Panc1 (cell line): Measurements from ENCODE around the gene ZCCHC3.

Source experiments
- POLR2AphosphoS5 ChIP-seq: IDR thresholded peaks from 2 replicates; pipeline ENCODE4 v1.6.1; 2012; ENCODE audit warnings: mild to moderate bottlenecking, low read depth, low read length, moderate library complexity
- SIN3A ChIP-seq: IDR thresholded peaks from 2 replicates; pipeline ENCODE4 v1.6.1; 2012; ENCODE audit warnings: low read depth, mild to moderate bottlenecking, low read length, moderate library complexity, borderline replicate concordance; ENCODE audit not compliant: insufficient read depth
- TCF7L2 ChIP-seq: IDR thresholded peaks from 2 replicates; pipeline ENCODE4 v1.6.1; 2011; ENCODE audit warnings: mild to moderate bottlenecking, low read depth, low read length, inconsistent platforms
- TF ChIP-seq, protein P1 (sequence below): fragments of 450-650 bp; IDR thresholded peaks from 2 replicates; pipeline ENCODE4 v1.5.1; 2017; ENCODE audit warnings: mild to moderate bottlenecking
- TF ChIP-seq, protein P2 (sequence below), 2 experiments: IDR thresholded peaks; 2 replicates each; pipeline ENCODE4 v1.6.1; 2011 to 2012; ENCODE audit warnings: low read depth in 2 of 2, control low read depth in 1 of 2, low read length in 1 of 2, mild to moderate bottlenecking in 1 of 2, moderate library complexity in 1 of 2; ENCODE audit not compliant: insufficient read depth in 1 of 2

DNA sequence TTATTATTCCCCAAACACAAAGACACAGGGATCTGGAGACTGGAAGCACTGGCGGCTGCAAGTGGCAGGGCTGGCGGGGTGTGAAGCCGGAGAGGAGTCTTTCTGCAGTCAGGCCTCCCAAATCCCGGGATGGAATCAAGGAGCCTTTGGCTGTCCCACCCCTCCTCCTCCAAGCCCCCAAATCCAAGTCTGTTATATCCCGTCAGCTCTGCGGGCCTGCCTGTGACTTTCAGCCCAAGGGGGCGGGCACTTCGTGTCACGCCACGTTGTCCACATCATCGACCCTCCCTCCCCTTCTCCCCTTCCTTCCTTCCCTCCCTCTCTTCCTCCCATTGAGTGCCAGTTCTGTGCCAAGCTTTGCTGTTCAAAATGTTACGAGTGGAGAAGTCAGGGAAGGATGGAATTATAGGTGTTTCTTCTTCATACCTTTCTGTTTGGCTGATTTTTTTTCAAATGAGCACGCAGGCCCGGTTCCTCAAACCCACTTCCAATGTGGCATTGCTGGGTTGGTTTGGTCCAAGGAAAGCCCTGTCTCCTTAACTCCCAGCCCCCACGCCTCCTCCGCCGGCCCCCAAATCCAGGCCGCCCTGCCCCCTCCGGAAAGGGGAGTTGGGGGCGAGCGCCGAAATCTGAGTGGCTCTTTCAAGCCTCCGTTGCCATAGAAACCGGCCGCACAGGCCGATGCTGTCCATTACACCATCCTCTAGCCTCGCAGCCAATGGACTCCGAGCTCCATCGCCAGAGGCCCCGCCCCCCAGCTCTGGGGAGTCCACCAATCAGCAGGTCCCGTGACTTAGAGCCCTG, 12.7 kb downstream of the ZCCHC3 start:
- TF ChIP-seq, protein P1, sequence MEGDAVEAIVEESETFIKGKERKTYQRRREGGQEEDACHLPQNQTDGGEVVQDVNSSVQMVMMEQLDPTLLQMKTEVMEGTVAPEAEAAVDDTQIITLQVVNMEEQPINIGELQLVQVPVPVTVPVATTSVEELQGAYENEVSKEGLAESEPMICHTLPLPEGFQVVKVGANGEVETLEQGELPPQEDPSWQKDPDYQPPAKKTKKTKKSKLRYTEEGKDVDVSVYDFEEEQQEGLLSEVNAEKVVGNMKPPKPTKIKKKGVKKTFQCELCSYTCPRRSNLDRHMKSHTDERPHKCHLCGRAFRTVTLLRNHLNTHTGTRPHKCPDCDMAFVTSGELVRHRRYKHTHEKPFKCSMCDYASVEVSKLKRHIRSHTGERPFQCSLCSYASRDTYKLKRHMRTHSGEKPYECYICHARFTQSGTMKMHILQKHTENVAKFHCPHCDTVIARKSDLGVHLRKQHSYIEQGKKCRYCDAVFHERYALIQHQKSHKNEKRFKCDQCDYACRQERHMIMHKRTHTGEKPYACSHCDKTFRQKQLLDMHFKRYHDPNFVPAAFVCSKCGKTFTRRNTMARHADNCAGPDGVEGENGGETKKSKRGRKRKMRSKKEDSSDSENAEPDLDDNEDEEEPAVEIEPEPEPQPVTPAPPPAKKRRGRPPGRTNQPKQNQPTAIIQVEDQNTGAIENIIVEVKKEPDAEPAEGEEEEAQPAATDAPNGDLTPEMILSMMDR, result no peak
- TF ChIP-seq POLR2AphosphoS5 (no peak), TCF7L2 (no peak), SIN3A (no peak)
- TF ChIP-seq, protein P2, sequence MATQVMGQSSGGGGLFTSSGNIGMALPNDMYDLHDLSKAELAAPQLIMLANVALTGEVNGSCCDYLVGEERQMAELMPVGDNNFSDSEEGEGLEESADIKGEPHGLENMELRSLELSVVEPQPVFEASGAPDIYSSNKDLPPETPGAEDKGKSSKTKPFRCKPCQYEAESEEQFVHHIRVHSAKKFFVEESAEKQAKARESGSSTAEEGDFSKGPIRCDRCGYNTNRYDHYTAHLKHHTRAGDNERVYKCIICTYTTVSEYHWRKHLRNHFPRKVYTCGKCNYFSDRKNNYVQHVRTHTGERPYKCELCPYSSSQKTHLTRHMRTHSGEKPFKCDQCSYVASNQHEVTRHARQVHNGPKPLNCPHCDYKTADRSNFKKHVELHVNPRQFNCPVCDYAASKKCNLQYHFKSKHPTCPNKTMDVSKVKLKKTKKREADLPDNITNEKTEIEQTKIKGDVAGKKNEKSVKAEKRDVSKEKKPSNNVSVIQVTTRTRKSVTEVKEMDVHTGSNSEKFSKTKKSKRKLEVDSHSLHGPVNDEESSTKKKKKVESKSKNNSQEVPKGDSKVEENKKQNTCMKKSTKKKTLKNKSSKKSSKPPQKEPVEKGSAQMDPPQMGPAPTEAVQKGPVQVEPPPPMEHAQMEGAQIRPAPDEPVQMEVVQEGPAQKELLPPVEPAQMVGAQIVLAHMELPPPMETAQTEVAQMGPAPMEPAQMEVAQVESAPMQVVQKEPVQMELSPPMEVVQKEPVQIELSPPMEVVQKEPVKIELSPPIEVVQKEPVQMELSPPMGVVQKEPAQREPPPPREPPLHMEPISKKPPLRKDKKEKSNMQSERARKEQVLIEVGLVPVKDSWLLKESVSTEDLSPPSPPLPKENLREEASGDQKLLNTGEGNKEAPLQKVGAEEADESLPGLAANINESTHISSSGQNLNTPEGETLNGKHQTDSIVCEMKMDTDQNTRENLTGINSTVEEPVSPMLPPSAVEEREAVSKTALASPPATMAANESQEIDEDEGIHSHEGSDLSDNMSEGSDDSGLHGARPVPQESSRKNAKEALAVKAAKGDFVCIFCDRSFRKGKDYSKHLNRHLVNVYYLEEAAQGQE (IDR thresholded peaks at IDR 0.05; ENCODE audit: insufficient read depth in 1 of 2, low read depth in 2 of 2, low read length in 1 of 2), result no peak
